HG02970 (cell line): ENCODE results near the gene CC2D2B.
"Not testable (repeated sequence)": the region's sequence is repeated elsewhere in the genome, so short reads cannot be mapped to it uniquely, and the experiment has no call there.

Experiments
- ATAC-seq: cut with Tn5 transposase; IDR thresholded peaks from one replicate; pipeline ENCODE4 v1.9.1; 2021; ENCODE audit warnings: mild to moderate bottlenecking, moderate library complexity, moderate number of reproducible peaks; ENCODE audit not compliant: unreplicated experiment, low FRiP score

CC2D2B gene

DNA sequence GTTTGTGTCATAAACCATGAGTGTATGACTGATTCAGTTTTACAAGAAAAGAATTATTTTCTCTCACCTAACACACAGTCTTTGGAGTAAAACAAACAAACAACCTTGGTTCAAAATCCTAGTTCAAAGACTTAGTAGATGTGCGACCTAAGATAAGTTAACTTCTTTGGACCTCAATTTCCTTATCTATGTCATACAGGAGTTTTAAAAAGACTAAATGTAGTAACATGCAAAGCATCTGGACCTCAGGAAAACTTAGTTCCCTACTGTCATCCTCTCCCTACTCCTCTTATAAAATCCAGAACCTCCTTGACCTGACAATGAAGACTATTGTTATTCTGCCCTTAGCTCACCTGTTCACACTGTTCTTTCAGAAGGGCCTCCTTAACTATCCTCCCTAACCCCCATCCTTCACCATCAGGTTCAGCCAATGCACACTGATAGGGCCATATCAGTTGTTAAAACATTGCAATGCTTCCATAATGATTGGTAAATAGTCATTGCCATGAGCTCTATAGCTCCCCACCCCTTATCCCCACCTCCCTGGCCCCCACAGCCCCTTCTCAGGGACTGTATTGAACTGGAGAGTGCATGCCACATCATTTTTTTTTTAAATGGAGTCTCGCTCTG lies 106.8 kb downstream of the CC2D2B start:
- no peak for ATAC-seq

DNA sequence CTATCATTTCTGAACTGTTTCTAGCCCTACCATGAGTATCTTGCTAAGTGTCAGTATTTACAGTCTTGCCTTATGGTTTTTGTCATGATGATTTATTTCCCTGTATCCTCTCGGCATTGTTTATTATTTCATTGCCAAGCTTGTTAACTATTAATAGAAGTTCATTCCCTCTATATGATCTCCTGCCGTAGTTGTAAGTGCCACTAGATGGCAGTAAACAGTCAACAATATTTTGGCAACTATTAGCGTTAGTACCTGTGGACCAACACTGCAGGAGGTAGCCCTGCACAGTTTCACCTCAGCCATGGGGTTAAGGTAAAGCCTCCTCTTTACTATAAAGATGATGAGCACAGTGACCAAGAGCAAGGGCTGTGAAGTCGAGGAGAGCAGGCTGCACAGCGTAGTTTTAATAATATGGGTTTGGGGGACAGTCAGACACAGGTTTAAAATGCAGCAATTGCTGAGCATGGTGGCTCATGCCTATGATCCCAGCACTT lies 109.5 kb downstream of the CC2D2B start:
- no peak for ATAC-seq

DNA sequence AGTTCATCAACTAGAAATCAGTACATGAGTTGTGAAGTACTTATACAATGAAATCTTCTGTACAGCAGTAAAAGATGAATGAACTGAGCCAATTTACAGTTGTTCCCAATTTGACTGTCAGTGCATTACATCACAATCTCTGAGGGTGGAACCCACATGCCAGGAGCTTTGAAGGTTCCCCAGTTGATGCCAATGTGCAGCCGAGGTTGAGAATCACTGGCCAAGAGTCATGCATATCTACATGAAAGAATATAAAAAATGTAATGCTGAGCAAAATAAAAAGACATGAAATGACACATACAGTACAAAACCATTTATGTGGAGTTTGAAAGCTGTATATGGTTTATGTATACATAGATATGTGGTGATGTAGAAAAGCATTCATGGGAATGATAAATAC lies 113.6 kb downstream of the CC2D2B start:
- ATAC-seq = no peak

DNA sequence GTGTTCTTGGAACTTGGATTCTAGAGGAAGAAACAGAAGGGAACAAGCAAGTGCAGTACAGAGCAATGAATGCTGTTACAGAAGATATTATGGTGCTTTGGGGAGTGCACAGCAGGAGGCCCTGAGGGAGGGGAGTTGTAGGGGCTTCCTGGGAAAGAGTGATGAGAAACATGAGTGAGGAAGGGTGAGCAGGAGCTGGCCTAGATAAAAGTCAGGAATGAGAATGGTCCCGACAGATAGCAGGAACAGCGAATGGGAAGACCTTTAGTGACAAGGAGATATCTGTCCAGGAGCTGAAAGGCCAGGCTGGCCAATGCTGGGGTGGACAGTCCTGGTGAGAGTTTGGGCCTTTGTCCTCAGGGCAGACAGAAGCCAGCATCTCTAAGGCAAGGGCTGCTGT lies 115.0 kb downstream of the CC2D2B start:
- ATAC-seq = no peak

DNA sequence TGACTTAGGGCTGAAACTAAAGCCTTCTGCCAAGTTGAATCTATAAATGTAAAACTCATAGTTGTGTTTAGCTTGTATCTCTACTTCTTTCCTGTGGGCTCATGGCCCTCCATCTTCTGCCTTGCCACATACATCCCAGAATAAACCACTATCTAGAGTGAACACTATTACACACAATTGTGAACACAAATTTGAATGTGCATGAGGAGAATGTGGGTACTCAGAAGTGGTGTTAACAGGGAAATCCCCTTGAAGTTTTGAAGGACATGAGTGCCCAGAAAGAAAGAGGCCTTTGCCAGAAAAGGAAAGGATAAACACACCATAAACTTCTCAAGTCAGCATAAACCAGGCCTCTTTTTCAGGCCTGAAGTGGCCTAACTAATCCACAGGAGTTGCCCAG lies 115.4 kb downstream of the CC2D2B start:
- no peak for ATAC-seq

DNA sequence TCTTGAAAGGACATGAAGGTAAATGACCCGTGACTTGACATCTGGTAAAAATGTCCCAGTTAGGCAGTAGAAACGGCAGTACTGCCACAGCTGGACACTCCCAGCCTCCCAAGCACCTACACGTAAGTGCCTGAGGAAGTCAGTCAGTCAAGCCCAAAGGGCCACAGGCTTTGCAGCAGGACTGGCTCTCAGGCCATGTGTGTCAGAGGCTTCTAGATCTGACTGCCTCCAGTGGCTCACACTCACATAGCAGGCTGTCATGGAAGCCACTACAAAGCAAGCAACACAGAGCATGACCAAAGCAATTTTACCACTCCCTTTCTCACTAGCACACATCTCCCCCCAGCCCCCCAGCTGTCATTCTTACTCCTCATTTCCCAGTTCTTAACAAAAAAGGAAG lies 117.8 kb downstream of the CC2D2B start:
- ATAC-seq = no peak

DNA sequence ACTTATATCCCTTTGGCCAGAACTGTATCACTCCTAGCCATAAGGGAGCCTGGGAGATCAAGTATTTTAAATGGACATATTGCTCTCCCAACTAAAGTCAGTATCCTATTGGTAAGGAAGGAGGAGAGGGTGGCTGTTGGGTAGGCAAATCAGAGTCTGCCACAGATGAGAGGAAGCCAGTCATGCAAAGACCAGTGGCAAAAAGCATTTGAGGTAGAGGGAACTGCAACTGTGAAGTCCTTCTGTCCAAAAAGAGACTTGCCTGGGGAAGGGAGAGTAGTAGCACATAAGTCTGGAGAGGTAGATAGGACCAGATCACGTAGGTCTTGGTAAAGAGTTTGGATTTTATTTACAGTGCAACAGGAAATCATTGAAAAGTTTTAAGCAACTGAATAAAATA lies 126.8 kb downstream of the CC2D2B start:
- ATAC-seq = no peak

DNA sequence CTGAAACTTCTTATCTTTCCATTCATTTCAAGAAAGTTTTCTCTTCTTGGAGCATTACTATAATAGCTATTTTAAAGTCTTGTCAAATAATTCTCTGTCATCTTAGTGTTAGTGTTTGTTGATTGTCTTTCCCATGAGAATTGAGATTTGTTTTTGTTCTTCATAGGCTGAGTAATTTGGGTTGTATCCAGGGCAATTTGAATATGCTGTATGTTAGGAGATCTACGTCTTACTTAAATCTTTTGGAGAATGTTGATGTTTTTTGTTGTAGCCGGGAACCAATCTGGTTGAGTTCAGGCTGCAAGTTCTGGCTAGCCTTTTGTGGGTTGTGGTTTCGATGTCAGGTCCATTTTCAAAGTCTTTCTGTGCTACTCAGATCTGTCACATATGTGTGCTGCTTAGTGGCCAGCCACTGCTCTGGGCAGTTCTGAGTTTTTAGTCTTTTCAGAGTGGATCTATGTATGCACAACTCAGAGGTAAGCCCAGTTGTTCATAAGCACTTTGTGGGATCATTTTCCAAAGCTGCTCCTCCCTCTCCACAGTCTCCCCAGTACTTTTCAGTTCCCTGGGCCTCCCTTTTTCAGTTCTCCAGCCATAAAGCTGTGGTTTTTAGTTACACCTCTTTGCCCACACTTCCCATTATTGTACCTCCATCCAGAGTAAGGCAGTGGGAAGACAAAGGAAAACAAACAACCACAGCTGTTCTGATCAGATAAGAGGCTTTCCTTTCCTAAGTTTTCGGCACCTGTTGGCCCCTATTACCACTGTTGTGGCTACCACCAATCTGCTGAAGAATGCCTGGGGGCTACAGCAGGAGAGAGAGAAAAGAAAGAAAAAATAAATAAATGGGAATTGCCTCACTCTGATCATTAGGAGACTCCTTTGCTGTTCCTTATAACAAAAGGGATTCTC lies 131.0 kb downstream of the CC2D2B start:
- ATAC-seq = no peak

DNA sequence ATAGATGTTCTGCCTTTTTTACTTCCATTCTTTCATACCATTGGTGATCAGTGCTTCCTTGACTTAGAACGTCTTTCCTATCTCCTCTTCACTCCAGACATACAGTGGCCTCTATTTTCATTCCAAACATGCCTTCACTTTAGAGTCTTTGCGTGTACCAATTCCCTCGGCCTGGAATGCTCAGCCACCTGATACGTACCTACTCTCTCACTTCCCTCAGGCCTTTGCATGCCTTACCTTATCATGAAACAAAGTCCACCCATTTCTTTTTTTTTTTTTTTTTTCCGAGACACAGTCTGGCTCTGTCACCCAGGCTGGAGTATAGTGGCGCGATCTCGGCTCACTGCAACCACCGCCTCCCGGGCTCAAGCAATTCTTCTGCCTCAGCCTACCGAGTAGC lies 133.4 kb downstream of the CC2D2B start:
- no peak for ATAC-seq

DNA sequence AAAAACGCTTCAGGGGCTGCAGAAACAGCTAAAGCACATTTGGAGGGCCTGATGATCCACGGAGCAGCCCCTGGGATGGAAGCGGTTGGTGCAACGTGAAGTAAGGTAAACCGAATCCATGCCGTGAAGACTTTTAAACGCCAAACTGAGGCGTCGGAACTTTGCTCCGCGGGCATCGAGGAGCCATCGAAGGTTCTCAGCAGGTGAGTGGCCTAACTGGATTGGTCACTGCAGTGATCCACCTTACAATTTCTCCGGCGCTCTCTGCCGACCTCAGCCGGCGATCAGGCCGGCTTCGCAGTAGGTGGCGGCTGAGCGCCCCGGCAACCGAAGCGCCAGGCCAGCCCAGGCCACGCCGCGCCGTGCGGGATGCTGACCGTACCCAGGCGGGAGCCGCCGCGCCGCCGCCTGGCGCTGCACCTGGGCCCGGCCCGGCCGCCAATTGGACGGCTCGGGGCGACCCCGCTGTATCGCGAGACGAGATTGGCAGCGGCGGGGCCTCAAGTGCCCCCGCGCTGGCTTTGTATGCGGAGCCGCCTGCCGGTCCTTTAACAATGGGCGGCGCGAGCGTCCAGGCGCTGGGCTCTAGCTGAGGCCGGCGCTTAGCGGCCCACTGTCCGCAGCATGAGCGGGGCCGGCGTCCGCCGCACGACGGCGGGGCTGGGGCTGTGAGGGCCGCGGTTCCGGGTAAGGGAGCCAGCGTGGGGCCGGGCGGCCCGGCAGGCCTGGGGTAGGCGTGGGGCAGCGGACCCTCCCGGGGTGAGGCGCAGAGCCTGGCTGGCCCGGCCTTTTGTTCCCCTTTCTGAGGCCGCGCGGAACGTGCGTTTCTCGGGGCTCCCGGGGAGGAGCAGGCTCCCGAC lies 135.5 kb downstream of the CC2D2B start, which contains the start of gene CCNJ:
CCNJ (plus strand) TSS at position 551 of the 860 bp plus-strand sequence. CDS start 811 bp downstream, outside the sequence.
- ATAC-seq = peak; percentile 78

DNA sequence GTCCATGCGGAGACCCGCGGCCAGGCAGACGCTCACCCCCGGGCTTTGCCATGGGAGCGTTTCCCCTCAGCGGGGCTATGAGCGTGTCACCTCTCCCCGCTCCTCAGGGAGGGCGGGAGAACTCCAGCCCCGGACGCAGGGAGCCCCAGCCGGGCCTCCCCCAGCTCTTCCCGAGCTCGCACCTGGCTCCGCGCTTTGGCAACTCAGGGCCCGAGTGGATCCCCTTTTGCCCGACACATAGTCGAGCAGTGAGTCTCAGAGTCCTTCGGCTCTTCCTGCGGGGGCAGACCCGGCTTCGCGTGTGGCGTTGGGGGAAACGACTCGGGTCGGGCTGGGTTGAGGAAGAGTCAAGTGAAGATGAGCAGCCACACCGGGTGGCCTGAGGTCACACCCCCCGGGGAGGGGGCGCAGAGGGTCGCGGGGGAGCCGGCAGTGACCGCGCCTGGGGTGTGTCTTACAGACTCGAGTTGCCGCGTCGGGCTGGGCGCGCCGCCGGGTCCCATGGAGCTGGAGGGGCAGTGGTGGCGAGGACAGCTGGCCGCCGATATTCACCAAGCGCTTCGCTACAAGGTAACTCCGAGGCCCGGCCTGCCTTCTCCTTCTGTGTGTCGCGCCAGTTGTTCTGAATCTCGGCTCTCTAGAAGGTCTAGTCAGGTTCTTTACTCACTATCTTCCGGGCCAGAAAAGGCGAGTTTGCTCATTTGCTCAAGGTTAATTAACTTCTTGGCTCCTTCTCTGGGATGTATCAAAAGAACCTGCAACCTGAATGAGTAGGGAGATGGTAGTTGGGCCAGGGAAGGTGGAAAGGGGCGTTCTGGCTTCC lies 136.3 kb downstream of the CC2D2B start:
- ATAC-seq = peak; percentile 37

DNA sequence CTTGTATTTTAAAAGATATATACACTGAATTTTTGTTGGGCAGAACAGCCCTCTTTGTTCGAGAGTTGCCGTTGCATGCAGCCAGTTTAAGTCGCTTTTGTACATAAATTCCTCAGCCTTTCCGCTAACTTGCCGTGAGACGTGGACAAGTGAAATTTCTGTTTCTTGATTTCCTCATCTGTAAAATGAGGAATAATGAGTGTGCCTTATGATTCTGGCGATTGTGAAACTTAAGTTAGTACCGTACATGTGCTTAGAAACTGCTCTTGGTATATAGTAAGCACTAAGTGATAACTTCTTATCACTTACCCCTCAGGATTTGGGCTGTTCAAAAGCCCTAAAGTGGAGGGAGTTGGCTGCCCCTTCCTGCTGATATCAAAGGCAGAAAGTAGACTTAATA lies 137.0 kb downstream of the CC2D2B start:
- no peak for ATAC-seq

DNA sequence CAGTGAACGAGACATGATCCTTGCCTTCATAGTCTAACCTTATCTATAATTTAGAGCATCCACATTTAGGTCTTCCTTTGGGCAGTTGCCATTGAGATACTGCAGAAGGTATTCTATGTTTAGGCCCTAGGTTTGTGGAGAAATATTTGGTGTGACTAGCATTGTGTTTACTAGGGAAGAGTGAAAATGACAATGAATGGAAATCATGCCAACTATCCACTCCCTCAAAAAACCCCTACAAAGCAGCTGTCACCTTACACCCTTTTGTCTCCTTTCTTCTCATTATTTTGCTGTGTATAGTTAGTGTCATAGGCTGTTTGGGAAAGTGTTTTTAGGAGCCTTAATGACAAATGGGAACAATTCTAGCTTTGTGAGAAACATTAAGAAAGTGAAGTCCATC lies 138.8 kb downstream of the CC2D2B start:
- no peak for ATAC-seq

DNA sequence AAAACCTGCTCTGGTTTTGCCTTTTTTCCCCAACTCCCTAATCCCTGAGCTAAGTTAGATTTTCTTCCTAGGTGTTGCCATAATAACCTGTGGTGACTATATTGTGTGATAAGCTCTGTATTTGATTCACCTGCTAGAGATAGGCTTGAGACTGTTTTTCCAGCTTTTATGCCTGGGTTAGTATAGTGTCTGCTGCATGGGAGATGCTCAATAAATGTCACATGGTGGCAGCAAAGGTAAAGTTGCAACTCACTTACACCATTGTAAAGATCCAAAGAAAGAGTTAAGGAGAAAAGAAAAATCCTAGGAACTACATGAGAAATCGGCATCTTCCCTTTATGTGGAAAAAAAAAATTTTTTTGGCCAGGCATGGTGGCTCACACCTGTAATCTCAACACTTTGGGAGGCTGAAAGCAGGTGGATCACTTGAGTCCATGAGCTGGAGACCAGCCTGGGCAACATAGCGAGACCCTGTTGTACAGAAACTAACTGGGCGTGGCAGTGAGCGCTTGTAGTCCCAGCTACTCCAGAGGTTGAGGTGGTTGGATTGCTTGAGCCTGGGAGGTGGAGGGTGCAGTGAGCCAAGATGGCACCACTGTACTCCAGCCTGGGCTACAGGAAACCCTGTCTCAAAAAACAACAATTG lies 139.4 kb downstream of the CC2D2B start:
- ATAC-seq = no peak

DNA sequence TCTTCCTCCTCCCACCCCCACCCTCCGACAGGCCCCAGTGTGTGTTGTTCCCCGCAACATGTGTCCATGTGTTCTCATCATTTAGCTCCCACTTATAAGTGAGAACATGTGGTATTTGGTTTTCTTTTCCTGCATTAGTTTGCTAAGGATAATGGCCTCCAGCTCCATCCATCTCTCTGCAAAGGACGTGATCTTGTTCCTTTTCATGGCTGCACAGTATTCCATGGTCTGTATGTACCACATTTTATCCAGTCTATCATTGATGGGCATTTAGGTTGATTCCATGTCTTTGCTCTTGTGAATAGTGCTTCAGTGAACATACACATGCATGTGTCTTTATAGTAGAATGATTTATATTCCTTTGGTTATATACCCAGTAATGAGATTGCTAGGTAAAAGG lies 140.2 kb downstream of the CC2D2B start:
- not testable (repeated sequence) for ATAC-seq

DNA sequence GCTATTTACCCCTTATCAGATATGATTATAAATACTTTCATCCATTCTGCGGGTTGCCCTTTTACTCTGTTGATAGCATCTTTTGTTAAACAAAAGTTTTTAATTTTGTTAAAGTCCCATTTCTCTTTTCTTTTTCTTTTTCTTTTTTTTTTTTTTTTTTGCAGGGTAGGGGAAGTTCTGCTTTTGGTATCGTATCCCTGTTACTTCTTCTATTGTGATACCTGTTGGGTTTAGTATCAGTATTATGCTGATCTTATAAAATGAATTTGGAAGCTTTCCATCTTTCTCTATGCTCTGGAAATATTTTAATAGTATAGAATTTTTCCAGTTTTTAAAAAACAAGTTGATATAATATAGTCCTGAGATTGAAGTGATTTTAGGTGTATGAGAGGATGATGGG lies 141.6 kb downstream of the CC2D2B start:
- ATAC-seq = no peak

DNA sequence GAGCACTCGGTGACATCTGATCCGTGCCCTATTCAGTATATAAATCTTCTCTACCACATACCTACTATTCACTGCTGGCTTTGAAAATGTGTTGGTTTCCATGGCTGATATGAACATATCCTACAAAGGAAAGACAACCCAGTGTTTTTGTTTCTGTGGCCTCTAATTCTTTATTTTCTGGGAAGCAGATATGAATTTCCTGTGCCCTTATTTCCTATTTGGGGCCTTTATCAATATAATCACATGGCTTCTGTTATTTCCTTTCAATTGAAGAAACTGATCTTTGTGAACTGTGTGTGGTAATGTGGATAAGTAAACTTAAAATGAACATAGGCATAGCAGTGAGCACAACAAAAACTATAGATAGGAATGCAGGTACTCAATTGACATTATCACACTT lies 146.2 kb downstream of the CC2D2B start:
- no peak for ATAC-seq

DNA sequence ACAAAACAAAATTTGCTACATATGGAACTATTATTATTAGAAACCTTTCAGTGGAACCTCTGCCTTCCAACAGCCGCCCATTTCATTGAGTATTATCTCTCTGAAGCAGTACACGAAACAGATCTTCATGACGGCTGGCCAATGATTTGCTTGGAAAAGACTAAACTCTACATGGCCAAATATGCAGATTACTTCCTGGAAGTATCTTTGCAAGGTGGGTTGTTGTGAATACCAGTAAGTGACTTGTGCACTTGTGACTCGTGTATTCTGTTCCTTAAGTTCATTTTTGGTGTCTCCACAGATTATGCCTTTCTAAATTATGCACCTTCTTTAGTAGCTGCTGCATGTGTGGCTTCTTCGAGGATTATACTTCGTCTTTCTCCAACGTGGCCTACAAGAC lies 149.0 kb downstream of the CC2D2B start:
- no peak for ATAC-seq

DNA sequence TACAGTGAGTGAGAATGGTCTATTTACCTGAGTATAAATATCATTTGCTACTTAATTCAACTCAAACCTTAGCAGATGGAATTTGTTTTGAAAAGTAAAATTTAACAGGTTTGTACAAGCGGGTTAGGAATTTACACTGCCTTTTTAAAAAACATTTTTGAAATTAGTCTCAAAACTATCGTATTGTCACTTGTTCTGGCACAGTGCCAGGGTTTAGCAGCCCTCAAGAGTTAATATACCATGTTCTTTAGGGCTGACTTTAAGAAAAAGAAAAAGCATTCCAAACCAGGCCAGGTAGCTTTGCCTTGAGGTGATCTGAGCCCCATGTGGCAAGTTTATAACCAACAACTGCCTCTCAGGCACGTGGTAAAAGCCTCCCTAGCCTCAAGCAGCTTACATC lies 153.5 kb downstream of the CC2D2B start:
- no peak for ATAC-seq
